Nephron progenitor cell (in vitro differentiated cells): ENCODE measurements around the gene SFXN5.
"Not testable (repeated sequence)": the region's sequence is repeated elsewhere in the genome, so short reads cannot be mapped to it uniquely, and the experiment has no call there.

Source experiments
- DNase-seq: peaks from one replicate; pipeline ENCODE4 v3.0.0; 2021
- H3K27ac Mint-ChIP-seq: 2 replicates; pipeline ENCODE4 v1.8.0; 2021; ENCODE audit warnings: mild to moderate bottlenecking, moderate library complexity, mixed read lengths
- H3K27me3 Mint-ChIP-seq: 2 replicates; pipeline ENCODE4 v1.8.0; 2021; ENCODE audit warnings: mild to moderate bottlenecking, low read depth, mixed read lengths; ENCODE audit not compliant: poor library complexity
- H3K36me3 Mint-ChIP-seq: 2 replicates; pipeline ENCODE4 v1.8.0; 2021; ENCODE audit warnings: low read depth, mixed read lengths
- H3K4me1 Mint-ChIP-seq: 2 replicates; pipeline ENCODE4 v1.8.0; 2021; ENCODE audit warnings: mixed read lengths
- H3K4me3 Mint-ChIP-seq: 2 replicates; pipeline ENCODE4 v1.8.0; 2021; ENCODE audit warnings: mild to moderate bottlenecking, moderate library complexity, mixed read lengths
- H3K9me3 Mint-ChIP-seq: 2 replicates; pipeline ENCODE4 v1.8.0; 2021; ENCODE audit warnings: mild to moderate bottlenecking, moderate library complexity, mixed read lengths
- TF ChIP-seq, protein P1 (sequence below): fragments of 200-600 bp; sonication (generic); IDR thresholded peaks from 2 replicates; pipeline ENCODE4 v1.5.0; 2021; ENCODE audit warnings: antibody characterized with exemption

SFXN5 gene

GRCh38 chr2:72911256-72911655 is 160.3 kb downstream of the SFXN5 start:
- Mint-ChIP-seq H3K9me3 (peaks cover 3% of the 10 kb centered on the region), H3K27ac (no peak overlapping the region), H3K27me3 (peaks cover 96% of the 10 kb centered on the region), H3K4me3 (no peak overlapping the region), H3K4me1 (peaks cover 4% of the 10 kb centered on the region), H3K36me3 (no peaks in the 10 kb centered on the region)
- DNase-seq = no peak
- TF ChIP-seq, protein P1, sequence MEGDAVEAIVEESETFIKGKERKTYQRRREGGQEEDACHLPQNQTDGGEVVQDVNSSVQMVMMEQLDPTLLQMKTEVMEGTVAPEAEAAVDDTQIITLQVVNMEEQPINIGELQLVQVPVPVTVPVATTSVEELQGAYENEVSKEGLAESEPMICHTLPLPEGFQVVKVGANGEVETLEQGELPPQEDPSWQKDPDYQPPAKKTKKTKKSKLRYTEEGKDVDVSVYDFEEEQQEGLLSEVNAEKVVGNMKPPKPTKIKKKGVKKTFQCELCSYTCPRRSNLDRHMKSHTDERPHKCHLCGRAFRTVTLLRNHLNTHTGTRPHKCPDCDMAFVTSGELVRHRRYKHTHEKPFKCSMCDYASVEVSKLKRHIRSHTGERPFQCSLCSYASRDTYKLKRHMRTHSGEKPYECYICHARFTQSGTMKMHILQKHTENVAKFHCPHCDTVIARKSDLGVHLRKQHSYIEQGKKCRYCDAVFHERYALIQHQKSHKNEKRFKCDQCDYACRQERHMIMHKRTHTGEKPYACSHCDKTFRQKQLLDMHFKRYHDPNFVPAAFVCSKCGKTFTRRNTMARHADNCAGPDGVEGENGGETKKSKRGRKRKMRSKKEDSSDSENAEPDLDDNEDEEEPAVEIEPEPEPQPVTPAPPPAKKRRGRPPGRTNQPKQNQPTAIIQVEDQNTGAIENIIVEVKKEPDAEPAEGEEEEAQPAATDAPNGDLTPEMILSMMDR = no peak

- Mint-ChIP-seq H3K4me3 (no peak overlapping the region), H3K27me3 (peaks cover 95% of the 10 kb centered on the region), H3K9me3 (peaks cover 6% of the 10 kb centered on the region), H3K36me3 (no peaks in the 10 kb centered on the region), H3K27ac (no peak overlapping the region), H3K4me1 (no peaks in the 10 kb centered on the region)
- DNase-seq = no peak
- TF ChIP-seq, protein P1 = no peak
Measured at GRCh38 chr2:72908741-72909140, 162.8 kb downstream of the SFXN5 start.

DNA sequence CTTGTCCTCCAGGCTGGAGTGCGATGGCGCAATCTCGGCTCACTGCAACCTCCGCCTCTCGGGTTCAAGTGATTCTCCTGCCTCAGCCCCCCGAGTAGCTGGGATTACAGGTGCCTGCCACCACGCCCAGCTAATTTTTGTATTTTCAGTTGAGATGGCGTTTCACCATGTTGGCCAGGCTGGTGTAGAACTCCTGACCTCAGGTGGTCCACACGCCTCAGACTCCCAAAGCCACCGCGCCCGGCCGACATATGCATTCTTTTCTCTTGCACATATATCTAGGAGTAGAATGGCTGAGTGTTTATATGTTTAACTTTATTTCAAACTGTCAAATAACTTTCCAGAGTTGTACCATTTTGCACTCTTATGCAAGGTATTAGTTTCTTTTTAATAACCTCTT is 164.1 kb downstream of the SFXN5 start:
- H3K27me3 Mint-ChIP-seq = peaks cover 95% of the 10 kb centered on the region
- DNase-seq, H3K4me3 Mint-ChIP-seq, H3K9me3 Mint-ChIP-seq, H3K27ac Mint-ChIP-seq, H3K4me1 Mint-ChIP-seq, H3K36me3 Mint-ChIP-seq: not testable (repeated sequence)

GRCh38 chr2:72901426-72901825 is 170.1 kb downstream of the SFXN5 start:
- peaks cover 5% of the 10 kb centered on the region for H3K9me3 Mint-ChIP-seq
- H3K27me3 Mint-ChIP-seq = peaks cover 87% of the 10 kb centered on the region
- no peaks in the 10 kb centered on the region for H3K36me3 Mint-ChIP-seq
- DNase-seq = no peak
- no peak overlapping the region for H3K27ac Mint-ChIP-seq
- H3K4me3 Mint-ChIP-seq = no peak overlapping the region
- TF ChIP-seq, protein P1 = no peak
- H3K4me1 Mint-ChIP-seq = peaks cover 5% of the 10 kb centered on the region

GRCh38 chr2:72900191-72900825 is 171.2 kb downstream of the SFXN5 start:
- H3K27me3 Mint-ChIP-seq = peaks cover 88% of the 10 kb centered on the region
- peaks cover 11% of the 10 kb centered on the region for H3K4me1 Mint-ChIP-seq
- TF ChIP-seq, protein P1 = no peak
- DNase-seq = no peak
- no peaks in the 10 kb centered on the region for H3K36me3 Mint-ChIP-seq
- H3K9me3 Mint-ChIP-seq = no peaks in the 10 kb centered on the region
- H3K4me3 Mint-ChIP-seq = no peak overlapping the region
- no peak overlapping the region for H3K27ac Mint-ChIP-seq

DNA sequence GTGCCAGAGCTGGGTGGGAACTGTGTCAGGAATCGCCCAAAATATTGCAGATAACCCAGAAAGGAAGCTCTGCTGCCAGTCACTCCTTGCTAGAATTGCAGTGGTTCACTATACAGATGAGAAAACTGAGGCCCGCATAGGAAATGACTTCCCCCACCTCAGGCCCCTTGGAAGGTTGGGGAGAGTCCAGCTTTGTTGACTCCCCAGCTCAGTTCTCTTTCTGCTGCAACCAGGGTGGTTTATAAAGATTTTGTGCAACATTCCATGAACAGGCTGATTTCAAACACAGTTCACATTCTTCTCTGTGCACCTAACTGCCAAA is 173.0 kb downstream of the SFXN5 start:
- Mint-ChIP-seq H3K4me3 (no peak overlapping the region), H3K27me3 (peaks cover 88% of the 10 kb centered on the region), H3K27ac (no peak overlapping the region), H3K36me3 (no peaks in the 10 kb centered on the region), H3K9me3 (no peaks in the 10 kb centered on the region), H3K4me1 (peaks cover 26% of the 10 kb centered on the region)
- TF ChIP-seq, protein P1 = no peak
- DNase-seq = no peak
